ENCODE measurements around the gene TGFBR1.

Gene TGFBR1

DNA sequence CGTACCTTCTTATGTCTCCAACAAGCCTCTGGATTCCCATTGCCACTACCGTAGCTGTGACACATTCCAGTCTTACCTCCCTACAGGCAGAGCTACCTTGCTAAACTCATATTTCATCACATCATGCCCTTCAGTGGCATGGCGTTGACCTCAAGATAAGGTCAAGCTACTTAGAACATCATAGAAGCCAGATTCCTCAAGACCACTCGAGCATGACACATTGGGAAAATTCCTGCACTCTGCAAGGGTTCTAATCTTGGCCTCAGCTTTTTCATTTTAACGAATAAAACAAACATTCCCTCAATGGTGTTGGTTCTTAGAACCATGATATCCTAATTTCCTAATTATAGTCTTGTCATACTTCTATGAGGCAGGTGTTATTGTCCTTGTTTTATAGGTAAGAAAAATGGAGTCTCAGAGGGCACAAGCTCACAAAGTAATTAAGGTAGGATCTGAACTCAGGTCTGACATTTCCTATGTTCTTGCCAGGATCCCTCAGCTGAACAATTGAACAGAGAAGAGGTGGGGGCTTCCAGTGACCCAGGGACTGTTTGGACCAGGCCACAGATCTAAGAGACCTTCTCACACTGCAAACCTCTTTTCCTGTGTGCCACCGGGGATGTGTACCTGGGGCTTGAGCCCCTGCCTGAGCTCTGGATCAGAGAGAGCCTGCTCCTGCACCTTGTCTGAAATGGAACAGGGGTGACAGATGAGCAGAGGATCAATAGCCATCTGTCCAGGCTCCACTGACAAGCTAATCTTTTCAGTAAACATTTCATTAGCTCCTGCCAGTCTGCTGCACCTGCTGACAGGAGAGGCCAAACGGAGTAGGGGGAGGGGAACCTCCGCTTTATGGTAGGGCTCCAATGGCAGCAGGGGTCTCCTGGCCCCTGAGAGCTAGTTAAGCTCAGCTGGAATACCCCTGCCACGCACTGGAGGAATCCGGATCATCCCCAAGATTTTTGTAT is 67.5 kb downstream of the TGFBR1 start:
- DNase-seq = no peak

DNA sequence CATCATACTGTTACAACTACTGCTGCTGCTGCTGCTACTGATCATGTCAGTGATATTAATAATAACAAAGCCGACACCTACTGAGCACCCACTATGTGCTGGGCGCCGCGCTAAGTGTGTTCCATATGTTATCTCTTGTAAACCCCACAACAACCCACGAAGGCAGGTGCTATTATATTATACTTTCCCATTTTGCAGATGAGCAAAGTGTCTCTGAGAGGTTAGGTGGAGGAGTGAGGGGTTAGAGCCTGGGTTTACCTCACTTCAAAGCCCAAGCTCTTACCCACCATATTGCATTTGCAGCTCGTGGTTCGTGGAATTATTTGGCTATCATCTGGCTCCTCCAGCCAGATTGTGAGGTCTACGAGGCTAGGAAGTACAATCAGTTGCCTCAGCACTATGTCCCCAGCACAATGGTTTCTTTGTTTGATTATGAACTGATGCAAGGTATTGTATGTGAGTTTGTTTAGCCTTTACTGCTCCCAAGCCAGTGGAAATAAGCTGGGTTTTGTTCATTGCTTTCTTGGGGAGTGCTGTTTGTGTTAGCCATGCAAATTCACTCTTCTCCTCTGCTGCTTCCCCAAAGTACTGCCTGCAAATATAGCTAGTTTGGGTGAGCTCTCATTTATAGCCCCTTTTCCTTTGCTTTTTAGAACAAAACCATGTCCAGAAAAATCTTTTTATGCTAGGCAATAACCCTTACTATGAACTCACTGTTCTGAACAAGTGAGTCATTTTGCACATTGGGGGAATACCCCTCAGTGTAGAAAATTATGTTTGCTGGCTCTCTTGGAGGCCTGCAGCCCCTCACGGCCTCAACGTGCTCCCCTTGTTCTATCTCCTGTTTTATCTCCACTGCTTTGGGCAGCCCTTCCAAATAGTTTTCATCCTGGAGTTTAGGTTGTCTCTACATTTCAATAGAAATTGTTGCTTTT is 68.9 kb downstream of the TGFBR1 start:
- no peak for DNase-seq

DNA sequence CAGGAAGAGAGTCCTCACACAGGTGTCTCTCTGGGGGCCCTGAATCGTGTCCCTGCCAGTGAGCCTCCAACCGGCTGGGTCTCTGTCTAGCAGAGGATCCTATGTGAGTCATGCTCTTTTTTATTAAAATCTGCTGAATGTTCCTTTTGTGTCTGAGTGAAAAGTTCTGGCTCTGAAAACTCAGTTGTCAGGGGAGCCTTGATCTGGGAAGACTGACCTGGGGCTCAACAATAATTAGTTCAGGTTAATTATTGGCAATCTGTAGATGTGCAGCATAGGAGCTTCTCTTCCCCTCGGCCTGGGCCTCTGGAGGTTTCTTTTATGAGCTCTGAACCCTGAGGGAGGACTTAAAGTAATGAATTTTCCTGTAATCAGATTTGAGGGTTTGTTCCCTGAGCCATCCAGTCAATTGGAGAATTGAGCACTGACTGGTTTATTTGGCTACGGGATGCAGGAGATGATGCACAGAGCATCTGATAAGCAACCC is 71.7 kb downstream of the TGFBR1 start:
- DNase-seq = no peak

DNA sequence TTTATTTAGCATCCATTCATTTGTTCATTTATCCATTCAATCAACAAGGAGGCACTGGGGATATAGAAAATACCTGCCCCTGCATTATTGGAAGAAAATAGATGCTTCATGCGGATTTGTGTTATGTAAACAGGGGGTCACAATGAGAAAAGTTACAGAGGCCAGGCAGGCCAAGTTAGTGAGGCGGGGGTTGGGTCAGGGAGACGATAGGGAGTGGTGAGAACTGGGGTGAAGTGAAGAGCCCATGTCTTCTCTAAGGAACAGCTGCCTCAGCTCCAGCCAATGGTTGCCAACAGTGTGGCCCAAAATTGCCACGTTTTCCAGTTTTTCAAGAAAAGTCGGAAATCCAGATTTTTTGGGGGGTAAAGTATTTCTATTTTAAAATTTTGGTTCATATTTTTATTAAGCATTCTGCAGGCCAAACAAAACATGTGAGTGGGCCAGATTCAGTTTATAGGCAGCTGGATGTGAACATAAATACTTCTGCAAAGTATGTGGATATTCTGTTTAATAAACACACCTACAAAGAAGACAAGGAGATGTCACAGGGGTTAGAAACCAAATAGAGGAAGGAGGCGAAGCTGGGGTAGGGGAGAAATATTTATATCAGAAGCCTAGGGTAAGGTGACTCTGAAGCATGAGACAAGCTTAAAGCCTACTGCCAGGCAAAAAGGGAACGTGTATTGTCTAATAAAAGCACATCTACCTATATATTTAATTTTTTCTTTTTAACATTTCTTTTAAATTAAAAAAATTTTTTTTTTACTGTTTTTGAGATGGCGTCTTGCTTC is 72.9 kb downstream of the TGFBR1 start:
- no peak for DNase-seq

DNA sequence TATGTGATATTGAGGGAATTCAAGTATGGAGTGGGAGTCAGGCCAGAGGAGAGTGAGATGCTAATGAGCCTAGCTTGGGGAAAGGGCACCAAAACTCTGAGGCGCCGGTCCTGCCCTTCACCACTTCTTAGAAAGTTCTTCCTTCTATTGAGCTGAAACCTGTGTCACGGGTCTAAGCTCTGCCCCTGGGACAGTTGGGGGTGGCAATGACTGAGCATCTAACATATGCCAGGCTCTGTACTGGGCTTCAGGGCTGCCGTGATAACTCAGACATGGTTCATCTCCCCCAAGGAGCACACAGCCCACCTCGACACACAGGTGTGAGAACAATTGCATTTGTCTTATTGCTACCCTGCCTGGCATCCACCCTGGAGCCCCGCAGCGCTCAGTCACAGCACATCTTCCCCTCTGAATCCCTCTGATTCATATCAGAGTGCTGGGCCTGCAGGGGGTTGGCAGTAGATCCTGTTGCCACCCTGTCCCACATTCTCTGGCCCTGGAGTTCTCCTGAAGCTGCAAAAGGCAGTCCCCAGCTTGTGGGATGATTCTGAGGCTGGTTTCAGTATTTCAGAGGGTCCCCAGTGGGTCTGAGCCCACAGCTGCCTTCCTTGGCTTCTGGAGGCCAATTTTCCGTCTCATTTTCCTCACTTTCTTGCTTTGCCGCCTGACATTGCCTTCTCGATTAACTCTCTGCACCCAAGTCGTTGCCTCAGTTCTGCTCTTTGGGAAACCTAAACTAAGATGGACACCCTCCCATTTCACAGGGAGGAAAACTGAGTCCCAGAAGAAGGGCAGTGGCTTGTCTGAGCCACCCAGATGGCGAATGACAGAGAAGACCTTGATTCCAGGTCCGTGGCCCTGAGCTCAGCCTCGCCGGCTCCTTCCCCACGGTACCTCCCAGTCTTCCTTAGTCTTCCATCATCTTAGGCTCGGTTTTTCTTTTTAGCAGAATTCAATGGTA is 74.3 kb downstream of the TGFBR1 start:
- no peak for DNase-seq

DNA sequence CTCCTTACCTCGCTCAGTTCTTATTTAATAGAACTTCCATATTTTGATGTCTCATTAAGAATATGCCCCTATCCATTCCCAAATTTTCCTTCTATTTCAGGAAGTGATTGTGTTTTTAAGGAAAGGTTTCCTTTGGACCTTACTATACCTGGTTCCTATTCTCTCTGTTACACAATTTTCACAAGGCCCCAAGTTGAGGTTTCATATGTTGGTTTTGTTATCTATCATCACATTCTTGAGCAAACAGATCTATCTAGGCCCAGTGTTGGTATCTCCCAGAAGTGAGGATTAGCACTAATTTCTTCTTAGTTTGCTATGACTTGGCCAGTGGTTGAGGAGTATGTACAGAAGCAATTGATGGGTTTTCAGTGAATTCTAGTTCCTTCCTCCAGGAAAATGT is 75.3 kb downstream of the TGFBR1 start:
- DNase-seq = no peak

DNA sequence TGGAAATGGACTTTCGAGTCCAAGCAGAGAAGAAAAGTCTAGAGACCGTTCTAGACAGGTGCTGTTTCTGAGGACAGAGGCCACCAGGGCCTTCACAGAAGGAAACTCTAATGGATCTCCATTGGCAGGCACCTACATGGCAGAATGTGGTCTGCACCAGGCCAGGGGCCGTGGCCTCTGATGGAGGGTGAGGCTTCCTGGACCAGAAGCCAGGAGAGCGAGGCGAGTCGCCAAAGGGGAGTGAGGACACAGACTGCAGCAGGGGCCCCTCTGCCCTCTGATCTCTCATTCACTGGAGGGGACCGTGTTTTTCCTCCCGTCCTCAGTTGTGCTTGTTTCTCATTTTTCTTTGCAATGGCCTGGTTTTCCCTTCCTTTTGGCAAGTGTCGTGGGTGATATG is 75.7 kb downstream of the TGFBR1 start:
- no peak for DNase-seq

DNA sequence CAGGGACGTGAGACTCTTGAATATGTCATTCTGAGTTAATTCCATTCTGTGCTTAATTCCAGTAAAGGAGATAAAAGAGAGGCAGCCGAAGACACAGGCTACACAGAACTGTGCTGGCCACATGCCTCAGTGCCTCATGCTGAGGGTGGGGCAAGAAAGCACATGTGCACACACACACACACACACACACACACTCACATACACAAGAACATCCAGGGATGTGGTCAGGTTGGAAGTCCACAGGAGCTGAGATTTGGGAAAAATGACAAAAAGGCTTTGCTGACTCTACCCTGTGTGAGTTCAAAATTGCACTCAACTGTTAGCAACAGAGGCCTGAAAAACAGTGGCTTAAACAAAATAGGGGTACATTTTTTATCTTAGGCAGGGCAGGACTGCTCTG is 76.3 kb downstream of the TGFBR1 start:
- no peak for DNase-seq

DNA sequence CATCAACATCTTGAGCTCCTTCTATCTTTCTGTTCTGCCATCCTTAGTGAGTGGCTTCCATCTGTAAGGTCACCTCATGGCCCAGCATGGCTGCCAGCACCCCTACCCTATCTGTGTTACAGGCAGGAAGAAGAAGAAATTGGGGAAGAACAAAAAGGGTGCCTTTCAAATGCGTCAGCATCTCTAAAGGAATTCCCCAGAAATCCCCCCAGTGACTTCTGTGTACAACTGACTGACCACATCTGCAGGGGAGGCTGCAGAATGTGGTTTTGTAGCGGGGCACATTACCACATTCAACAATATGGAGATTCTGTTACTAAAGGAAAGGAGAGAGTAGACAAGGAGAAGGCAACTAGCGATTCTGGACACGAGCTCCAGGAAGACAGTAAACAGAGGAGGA is 76.7 kb downstream of the TGFBR1 start:
- DNase-seq = no peak

DNA sequence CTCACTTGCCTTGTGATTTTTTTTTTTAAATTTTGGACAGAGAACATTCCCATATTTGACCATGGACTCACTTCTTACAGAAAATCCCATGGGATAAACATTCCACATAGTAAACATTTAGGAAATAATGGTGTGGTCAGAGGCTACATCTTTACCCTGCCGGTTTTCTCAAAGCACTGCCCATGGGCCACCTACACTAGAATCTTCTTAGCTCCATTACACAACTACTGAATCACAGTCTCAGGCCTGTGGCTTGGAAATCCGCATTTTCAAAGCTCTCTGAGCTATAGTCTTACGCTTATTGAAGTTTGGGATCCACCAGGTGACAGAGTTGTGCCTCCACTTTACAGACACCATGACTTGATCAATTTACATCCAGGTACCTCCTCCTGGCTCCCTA is 77.4 kb downstream of the TGFBR1 start:
- no peak for DNase-seq

DNA sequence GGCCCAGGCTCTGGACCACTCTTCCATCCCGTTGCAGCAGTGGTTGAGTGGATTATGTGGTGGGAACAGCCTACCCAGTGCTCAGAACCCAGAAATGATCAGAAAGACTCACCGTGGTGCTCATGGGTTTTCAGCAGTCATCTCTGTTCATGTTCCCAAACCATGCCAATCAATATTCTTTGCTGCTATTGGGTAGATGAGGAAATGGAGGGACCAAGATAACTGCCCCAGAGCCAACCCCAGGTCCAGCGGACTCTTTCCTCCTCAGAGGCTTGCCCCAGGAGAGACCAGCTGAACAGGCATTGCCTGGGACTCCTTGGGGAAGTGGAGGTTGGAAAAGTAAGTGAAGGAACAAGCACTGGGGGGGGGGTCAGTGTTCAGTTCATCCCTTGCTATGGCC is 78.7 kb downstream of the TGFBR1 start:
- no peak for DNase-seq

DNA sequence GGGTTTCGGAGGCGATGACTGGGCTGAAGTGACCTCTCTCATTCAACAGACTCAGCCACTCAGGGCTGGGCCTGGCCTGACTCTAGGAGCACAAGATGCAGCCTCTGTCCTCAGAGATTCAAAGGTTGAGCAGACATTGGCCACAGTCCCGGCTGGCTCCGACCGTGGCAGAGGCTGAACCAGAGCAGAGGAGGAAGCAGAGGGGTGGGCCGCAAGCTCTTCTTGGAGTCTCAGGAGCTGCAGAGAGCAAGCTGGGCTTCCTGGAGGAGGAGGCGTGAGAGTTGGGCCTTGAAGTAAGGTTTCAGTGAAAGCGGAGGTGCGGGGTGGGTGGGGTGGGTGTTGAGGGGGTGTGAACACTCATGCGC is 79.2 kb downstream of the TGFBR1 start:
- no peak for DNase-seq

DNA sequence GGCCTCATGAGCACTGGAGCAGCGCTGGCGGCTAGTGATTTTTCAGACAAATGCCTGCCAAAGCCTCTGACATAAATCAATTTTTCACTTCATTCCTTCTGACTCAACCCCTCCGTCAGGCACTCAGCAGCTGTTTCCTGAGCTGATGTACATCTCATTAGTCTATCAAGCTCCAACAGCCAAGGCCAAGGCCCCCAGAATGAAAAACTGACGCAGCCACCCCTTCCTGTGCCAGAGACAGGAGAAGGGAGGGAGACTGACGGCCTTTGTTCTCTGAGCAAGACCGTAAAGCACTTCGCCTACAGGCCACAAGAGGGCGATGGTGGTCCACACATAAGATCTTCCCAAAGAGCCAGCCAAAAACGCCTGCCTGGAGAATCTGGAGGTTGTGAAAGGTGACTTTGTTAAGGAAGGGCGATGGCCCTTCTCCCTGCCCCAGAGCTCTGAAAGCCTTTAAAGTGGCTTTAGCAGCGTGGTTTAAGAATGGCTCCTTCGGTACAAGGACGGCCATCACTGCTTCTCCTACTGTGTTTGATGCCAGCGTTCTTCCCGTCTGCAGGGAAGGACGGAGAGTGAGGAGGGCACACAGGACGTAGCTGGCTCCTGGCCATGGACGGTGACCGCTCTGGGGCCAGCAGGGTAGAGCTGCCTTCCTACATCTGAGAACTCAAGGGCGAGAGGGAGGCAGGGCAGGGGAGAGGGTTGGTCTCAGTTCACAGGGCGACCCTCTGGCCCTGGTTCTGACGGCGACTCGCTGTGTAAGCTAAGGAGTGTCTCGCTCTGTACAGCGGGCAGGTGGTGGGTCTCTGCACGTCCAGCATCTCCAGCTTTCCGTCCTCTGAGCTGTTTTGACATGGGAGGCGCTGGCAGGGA is 79.8 kb downstream of the TGFBR1 start:
- DNase-seq = peak; percentile 53 to 77

DNA sequence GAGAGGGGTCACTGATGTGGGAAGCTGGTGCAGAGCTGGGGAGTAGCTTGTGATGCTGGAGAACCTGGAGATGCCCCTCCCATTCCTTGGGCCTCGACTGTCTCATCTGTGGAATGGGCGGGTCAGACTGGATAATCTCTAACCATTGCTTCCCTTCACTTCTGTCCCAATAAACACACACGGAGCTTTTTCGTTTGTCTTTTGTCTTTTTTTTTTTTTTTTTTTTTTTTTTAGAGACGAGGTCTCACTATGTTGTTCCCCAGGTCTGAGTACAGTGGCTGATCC is 80.4 kb downstream of the TGFBR1 start:
- DNase-seq = no peak

DNA sequence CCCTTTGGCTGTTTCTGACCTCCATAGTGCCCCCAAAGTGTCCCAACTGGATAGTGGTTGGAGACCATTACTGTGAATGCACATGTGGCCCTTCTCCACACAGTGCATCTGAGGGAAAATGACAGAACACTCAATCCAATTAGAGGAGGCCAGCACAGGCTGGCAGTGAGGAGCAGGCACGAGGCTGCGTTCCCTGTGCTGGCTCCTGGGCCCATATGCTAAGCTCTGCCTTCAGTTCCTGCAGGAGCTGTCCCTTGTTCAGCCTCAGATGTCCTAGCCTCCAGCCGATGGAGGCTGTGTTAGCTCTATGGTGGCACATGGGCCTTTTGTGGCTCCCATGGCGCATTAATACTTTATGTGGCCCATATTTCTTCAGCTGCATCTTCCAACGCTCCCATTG is 81.0 kb downstream of the TGFBR1 start:
- DNase-seq = no peak

DNA sequence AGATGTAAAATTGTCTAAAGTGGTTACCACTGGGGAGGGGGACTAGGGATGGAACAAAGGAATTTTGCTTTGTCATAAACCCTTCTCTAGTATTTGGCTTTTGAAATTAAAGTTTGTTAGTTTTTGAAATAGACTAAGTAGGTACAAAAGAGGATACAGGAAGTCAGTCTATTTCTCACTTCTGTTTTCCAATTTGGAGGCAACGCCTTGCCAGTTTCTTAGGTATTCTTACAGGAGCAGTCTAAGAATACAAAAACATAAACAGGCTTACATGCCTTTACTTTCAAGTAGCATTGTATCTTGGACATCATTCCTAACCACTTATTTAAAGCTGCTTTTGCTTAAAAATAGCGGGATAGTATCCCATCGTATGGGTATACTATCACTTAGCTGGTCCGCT is 82.4 kb downstream of the TGFBR1 start:
- no peak for DNase-seq

DNA sequence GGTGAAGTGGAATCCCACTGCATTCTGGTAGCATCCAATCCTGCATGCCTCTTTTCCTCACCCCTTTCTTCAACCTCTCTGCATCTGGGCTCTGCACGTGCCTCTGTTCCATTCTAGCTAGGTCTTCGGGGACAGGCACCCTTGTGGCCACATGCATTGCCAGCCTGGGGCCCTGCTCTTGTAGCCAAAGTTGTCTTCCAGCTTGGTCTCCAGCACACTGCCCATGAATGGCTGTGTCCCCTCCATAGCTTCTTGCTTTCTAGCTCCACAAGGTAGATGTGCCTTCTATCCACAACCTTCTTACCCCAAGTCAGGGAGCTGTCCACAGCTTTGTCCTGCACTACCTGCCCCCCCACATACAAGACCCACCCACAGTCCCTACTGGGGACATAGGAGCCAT is 84.3 kb downstream of the TGFBR1 start:
- no peak for DNase-seq

DNA sequence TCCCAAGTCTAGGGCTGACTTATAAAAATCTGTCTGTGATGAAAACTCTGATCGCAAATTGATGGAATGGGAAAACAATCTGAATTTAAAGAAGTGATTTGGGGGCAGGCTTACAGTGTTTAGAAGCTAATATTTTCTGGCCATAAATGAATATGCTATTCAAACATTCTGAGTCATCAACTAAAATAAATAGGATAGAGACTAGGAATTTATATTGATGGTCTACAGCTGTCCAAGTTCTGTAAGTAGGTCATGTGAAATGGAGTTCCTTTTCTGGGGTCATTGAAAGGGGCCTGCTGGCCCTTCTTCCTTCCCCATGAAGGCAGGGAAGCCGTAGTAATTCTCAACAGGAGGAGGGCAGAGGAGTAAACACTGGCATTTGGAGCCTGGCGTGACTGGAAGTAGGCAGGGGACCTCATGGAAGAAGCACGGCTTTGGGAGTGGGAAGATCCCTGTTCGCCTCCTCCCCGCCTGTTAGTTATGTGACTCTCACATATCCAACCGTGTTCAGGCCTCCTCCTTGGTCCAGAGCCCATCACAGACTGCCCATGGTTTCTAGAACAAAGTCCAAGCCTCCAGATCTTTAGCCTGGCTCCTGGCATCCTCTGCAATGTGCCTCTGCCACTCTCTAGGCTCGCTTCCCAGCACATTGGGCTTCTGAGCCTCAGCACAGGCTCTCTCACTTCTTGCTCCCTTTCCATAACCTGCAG is 85.1 kb downstream of the TGFBR1 start:
- DNase-seq = no peak

DNA sequence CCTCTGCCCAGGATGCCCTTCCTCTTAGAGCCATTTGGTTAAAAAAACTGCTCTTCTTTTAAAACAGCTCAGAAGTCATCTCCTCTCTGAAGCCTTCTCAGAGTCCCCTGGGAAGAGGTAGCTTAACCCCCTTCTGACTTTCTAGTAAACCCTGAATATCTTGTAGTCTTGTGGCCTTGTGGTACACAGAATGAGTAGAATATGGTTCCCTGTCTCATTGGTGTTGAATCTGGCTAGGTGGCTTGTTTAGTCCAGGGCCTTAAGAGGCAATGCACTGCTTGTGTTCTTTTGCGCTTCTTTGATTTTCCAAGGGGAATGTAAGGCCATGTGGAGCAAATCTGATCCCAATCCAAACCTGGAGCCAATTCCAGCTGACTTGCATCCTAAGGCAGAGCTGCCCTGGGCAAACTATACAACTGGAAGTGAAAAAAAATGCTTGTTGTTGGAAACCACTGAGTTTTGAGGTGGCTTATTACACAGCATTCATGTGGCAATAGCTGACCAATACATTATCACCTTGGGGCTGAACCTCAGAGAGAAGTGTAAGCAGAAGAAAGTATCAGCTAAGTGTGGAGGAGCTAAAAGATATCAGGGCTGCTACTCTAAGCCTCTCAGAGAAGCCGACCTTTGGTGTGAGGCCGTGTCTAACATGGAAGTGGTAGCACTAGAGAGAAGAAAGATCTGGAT is 85.8 kb downstream of the TGFBR1 start:
- no peak for DNase-seq
